OCI-LY1 (cell line): Measurements from ENCODE around the gene NOD1.

Experiments
- H2AFZ ChIP-seq: fragments of 200-600 bp; sonication (generic), shearing (Covaris generic); 2 replicates; pipeline ENCODE4 v1.6.0; 2014; ENCODE audit warnings: antibody characterized with exemption, mild to moderate bottlenecking, low read length
- H3F3A ChIP-seq: fragments of 200-600 bp; sonication (generic), shearing (Covaris generic); 2 replicates; pipeline ENCODE4 v1.6.0; 2014; ENCODE audit warnings: mild to moderate bottlenecking, antibody characterized with exemption, low read length, moderate library complexity; ENCODE audit not compliant: insufficient read depth
- H3K27ac ChIP-seq: fragments of 200-600 bp; sonication (generic); 2 replicates; pipeline ENCODE4 v1.5.1; 2014; ENCODE audit warnings: low read length, mixed run types, mild to moderate bottlenecking, low read depth; ENCODE audit not compliant: poor library complexity, severe bottlenecking
- H3K27me3 ChIP-seq: fragments of 200-600 bp; sonication (generic); 2 replicates; pipeline ENCODE4 v1.6.0; 2014; ENCODE audit warnings: antibody characterized with exemption, mild to moderate bottlenecking, low read length, moderate library complexity; ENCODE audit not compliant: insufficient read depth
- H3K36me3 ChIP-seq: fragments of 200-600 bp; sonication (generic); 2 replicates; pipeline ENCODE4 v1.6.1; 2014; ENCODE audit warnings: mild to moderate bottlenecking, antibody characterized with exemption, low read length, moderate library complexity, mixed read lengths; ENCODE audit not compliant: insufficient read depth
- H3K4me1 ChIP-seq: fragments of 200-600 bp; sonication (generic); 2 replicates; pipeline ENCODE4 v1.5.1; 2014; ENCODE audit warnings: mild to moderate bottlenecking, low read length, moderate library complexity; ENCODE audit not compliant: insufficient read depth, severe bottlenecking
- H3K4me2 ChIP-seq: fragments of 200-600 bp; sonication (generic), shearing (Covaris generic); 2 replicates; pipeline ENCODE4 v1.6.1; 2014; ENCODE audit warnings: low read length
- H3K4me3 ChIP-seq: fragments of 200-600 bp; sonication (generic); 2 replicates; pipeline ENCODE4 v1.5.1; 2014; ENCODE audit warnings: low read length, low read depth, mild to moderate bottlenecking, mixed read lengths; ENCODE audit not compliant: poor library complexity, severe bottlenecking
- H3K79me2 ChIP-seq: fragments of 200-600 bp; shearing (Covaris generic); 2 replicates; pipeline ENCODE4 v1.6.1; 2016; ENCODE audit warnings: mixed run types, low read length, mixed read lengths; ENCODE audit not compliant: insufficient read depth
- H3K9ac ChIP-seq: fragments of 200-600 bp; sonication (generic), shearing (Covaris generic); 2 replicates; pipeline ENCODE4 v1.6.1; 2014; ENCODE audit warnings: mild to moderate bottlenecking, low read length, mixed read lengths
- H3K9me2 ChIP-seq: fragments of 200-600 bp; sonication (generic), shearing (Covaris generic); 2 replicates; pipeline ENCODE4 v1.6.1; 2014; ENCODE audit warnings: low read depth, mild to moderate bottlenecking, low read length, mixed read lengths
- H3K9me3 ChIP-seq: fragments of 200-600 bp; shearing (Covaris generic); 2 replicates; pipeline ENCODE4 v1.6.1; 2014; ENCODE audit warnings: low read length, mixed read lengths
- H4K20me1 ChIP-seq: fragments of 200-600 bp; sonication (generic), shearing (Covaris generic); 2 replicates; pipeline ENCODE4 v1.6.0; 2016; ENCODE audit warnings: mild to moderate bottlenecking, low read length; ENCODE audit not compliant: insufficient read depth
- EZH2 ChIP-seq: fragments of 200-600 bp; sonication (generic), shearing (Covaris generic); IDR thresholded peaks from 2 replicates; pipeline ENCODE4 v1.8.0; 2017; ENCODE audit warnings: borderline replicate concordance, mixed run types, mild to moderate bottlenecking, antibody characterized with exemption, low read length, moderate library complexity, mixed read lengths
- TF ChIP-seq, protein P1 (sequence below): fragments of 200-600 bp; sonication (generic), shearing (Covaris generic); IDR thresholded peaks from 2 replicates; pipeline ENCODE4 v1.5.1; 2017; ENCODE audit warnings: mild to moderate bottlenecking, antibody characterized with exemption, low read length, moderate library complexity, mixed read lengths

NOD1 gene

DNA sequence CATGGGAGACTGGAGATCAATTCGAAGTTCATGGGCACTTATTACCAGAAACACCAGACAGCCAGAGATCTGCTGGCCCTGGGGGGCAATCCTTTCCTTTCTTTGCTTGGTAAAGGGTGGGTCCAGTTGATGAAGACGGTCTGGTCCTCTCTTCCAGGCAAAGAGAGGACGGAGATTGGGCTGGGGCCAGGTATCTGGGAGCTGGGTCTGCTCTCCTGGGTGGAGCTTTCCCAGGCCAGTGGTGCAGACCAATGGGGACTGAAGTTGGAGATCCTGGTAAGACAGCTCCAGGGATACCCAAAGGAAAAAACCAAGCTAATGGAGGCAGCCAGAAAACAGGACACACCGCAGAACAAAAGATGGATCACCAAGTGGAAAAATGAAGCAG lies 18.3 kb downstream of the NOD1 start:
- H3K4me3 ChIP-seq: no peak overlapping the region
- no peaks in the 10 kb centered on the region for H3K27me3 ChIP-seq
- H3K4me1 ChIP-seq: peaks cover 16% of the 10 kb centered on the region
- no peaks in the 10 kb centered on the region for H3K9me2 ChIP-seq
- H3F3A ChIP-seq: no peaks in the 10 kb centered on the region
- no peak overlapping the region for H3K27ac ChIP-seq
- no peak overlapping the region for H3K4me2 ChIP-seq
- TF ChIP-seq, protein P1, sequence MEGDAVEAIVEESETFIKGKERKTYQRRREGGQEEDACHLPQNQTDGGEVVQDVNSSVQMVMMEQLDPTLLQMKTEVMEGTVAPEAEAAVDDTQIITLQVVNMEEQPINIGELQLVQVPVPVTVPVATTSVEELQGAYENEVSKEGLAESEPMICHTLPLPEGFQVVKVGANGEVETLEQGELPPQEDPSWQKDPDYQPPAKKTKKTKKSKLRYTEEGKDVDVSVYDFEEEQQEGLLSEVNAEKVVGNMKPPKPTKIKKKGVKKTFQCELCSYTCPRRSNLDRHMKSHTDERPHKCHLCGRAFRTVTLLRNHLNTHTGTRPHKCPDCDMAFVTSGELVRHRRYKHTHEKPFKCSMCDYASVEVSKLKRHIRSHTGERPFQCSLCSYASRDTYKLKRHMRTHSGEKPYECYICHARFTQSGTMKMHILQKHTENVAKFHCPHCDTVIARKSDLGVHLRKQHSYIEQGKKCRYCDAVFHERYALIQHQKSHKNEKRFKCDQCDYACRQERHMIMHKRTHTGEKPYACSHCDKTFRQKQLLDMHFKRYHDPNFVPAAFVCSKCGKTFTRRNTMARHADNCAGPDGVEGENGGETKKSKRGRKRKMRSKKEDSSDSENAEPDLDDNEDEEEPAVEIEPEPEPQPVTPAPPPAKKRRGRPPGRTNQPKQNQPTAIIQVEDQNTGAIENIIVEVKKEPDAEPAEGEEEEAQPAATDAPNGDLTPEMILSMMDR: no peak
- no peak for TF ChIP-seq EZH2
- no peaks in the 10 kb centered on the region for H3K9me3 ChIP-seq
- H3K79me2 ChIP-seq: no peaks in the 10 kb centered on the region
- H2AFZ ChIP-seq: no peak overlapping the region
- no peaks in the 10 kb centered on the region for H4K20me1 ChIP-seq
- no peak overlapping the region for H3K9ac ChIP-seq
- H3K36me3 ChIP-seq: no peaks in the 10 kb centered on the region

DNA sequence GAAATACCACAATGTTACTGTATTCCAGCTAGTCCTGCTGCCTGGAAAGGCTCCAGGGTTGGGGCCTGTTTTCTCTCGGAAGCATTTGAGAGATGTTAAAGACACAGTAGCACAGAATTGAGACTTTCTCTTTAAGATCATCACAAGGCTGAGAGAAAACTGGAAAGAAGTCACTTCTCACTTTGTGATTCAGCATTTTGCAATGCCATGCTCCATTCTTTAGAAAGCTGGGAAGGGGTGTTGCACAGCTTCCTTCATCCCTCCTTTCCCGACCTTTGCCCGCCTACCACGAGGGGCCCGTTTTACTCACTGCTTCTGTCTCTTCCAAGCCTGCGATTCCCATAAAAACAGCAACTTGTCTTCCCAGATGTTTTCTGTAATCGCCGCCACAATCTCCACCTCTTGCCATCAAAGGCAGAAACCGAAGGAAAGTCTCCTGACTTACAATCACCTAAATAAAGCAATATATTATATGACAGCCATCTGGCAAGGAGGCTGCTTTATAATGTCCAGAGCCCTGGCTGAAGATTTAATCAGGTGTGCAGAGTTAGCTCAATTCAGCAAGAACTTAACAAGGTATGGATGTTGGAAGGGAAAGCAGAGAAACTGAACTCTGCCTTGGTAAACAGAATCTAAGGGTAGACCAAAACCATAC lies 18.9 kb downstream of the NOD1 start:
- Histone ChIP-seq H3K36me3 (no peaks in the 10 kb centered on the region), H2AFZ (no peak overlapping the region), H3K4me3 (no peak overlapping the region), H3K79me2 (no peaks in the 10 kb centered on the region), H3K27me3 (no peaks in the 10 kb centered on the region), H3F3A (no peaks in the 10 kb centered on the region), H4K20me1 (no peaks in the 10 kb centered on the region), H3K9ac (no peak overlapping the region), H3K4me1 (peaks cover 16% of the 10 kb centered on the region), H3K9me3 (no peaks in the 10 kb centered on the region), H3K9me2 (no peaks in the 10 kb centered on the region), H3K27ac (no peak overlapping the region), H3K4me2 (no peak overlapping the region)
- TF ChIP-seq, protein P1: no peak
- no peak for TF ChIP-seq EZH2

DNA sequence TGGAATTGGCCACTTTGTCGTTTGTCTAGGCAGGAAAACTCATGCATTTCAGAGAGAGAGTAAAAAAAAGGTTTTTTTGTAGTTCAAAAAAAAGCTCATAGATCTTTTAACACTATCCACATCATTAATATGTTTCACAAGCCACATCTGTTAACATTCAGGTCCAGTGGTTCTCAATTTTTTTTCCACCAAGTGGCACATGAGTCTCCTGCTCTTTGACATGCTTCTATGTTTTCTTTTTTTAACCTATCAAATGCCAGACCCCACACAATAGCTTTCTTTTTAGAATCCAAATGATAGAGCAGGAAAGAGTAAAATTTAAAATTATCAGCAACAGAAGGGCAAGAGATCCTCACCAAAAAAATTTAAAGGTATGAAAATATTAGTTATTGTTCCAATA lies 20.3 kb downstream of the NOD1 start:
- H3K4me2 ChIP-seq: no peak overlapping the region

More for the DNA sequence above, 20.3 kb downstream of the NOD1 start:
- Histone ChIP-seq H2AFZ (no peak overlapping the region), H3K27ac (no peak overlapping the region), H3K36me3 (no peaks in the 10 kb centered on the region), H3K27me3 (no peaks in the 10 kb centered on the region), H3K9me3 (no peaks in the 10 kb centered on the region), H3K79me2 (no peaks in the 10 kb centered on the region), H3F3A (no peaks in the 10 kb centered on the region), H4K20me1 (no peaks in the 10 kb centered on the region), H3K4me1 (peaks cover 5% of the 10 kb centered on the region), H3K4me3 (no peak overlapping the region), H3K9ac (no peak overlapping the region), H3K9me2 (no peaks in the 10 kb centered on the region)
- TF ChIP-seq EZH2: no peak
- TF ChIP-seq, protein P1: no peak
